Immature natural killer cell (primary cell): Measurements from ENCODE around the gene OR52E5. TPM values are rescaled to one million over a fixed set of nuclear protein-coding genes. Genes with fewer than 3 reads are reported as not detected.

Experiments
- DNase-seq, 3 donors: peaks; one replicate each; pipeline ENCODE4 v3.0.0; 2022; ENCODE audit warnings: mixed read lengths in 1 of 3
- H3K27ac Mint-ChIP-seq, 6 donors: one replicate each; pipeline ENCODE4 v1.8.0; 2020; ENCODE audit warnings: mixed read lengths in 6 of 6, mild to moderate bottlenecking in 5 of 6, inconsistent platforms in 4 of 6, moderate library complexity in 3 of 6
- H3K27me3 Mint-ChIP-seq, 3 donors: one replicate each; pipeline ENCODE4 v1.8.0; 2020 to 2021; ENCODE audit warnings: low read depth in 3 of 3, mild to moderate bottlenecking in 3 of 3, mixed read lengths in 3 of 3, moderate library complexity in 3 of 3, inconsistent platforms in 1 of 3
- H3K36me3 Mint-ChIP-seq, 3 donors: one replicate each; pipeline ENCODE4 v1.8.0; 2020; ENCODE audit warnings: mixed read lengths in 3 of 3, inconsistent platforms in 2 of 3, mild to moderate bottlenecking in 2 of 3
- H3K4me1 Mint-ChIP-seq, 2 donors: one replicate each; pipeline ENCODE4 v1.8.0; 2020; ENCODE audit warnings: inconsistent platforms in 2 of 2, mild to moderate bottlenecking in 2 of 2, mixed read lengths in 2 of 2, moderate library complexity in 1 of 2
- H3K4me3 Mint-ChIP-seq, 5 donors: one replicate each; pipeline ENCODE4 v1.8.0; 2020; ENCODE audit warnings: mild to moderate bottlenecking in 5 of 5, mixed read lengths in 5 of 5, inconsistent platforms in 3 of 5, moderate library complexity in 3 of 5
- H3K9me3 Mint-ChIP-seq, 6 donors: one replicate each; pipeline ENCODE4 v1.8.0; 2020; ENCODE audit warnings: mild to moderate bottlenecking in 6 of 6, mixed read lengths in 6 of 6, inconsistent platforms in 4 of 6, moderate library complexity in 3 of 6
- polyA plus RNA-seq, 3 donors: library from polyadenylated mRNA; unstranded; fragments of 300-500 nt; fragmentation: Illumina TruSeq; gene quantifications; one replicate each; pipeline ENCODE4 v1.2.3, GENCODE V29; 2021

Gene OR52E5
- polyA plus RNA-seq, 3 donors from 2014 or later, result not detected

DNA sequence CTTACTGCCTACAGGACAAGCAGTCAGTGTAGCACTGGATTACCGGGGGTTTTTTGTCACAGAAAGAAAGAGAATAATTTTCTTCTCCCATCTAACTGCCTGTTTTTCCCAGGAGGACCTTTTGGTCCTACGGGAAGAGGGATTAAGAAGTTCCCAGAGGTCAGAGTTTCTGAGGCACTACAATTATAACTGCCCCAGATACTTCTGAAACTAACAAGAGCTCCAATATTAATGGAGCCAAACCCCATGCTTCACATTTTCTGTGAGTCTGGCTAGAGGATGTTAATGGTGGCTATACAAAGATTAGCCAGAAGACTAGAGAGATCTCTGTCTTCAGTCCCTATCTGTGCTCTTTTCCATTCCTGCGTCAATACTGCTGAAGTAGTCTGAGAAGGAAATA, 48.9 kb downstream of the OR52E5 start, which contains the start of gene OR56A3:
OR56A3 (plus strand) TSS at position 301 of the 400 bp plus-strand sequence. CDS start 5,096 bp downstream, outside the sequence.
- no peak for DNase-seq
- H3K4me3 Mint-ChIP-seq, result no peak within 1 kb of the TSS
- peaks cover 0 to 1% (median 0%) of the 10 kb centered on the region in 6 donors for H3K9me3 Mint-ChIP-seq
- H3K27ac Mint-ChIP-seq, result no peak within 1 kb of the TSS
- no peaks in the 10 kb centered on the region for H3K4me1 Mint-ChIP-seq
- no peaks in the 10 kb centered on the region for H3K36me3 Mint-ChIP-seq
- H3K27me3 Mint-ChIP-seq, result peaks cover 0 to 10% (median 8%) of the 10 kb centered on the region in 3 donors

Other genes starting within 250 kb of the OR52E5 start
- 10 to 100 TPM in 2 of 3 donors, 1 to 10 TPM in 1; 8.9 to 19.8 (median 14.6) TPM for gene TRIM5, start 208.1 kb upstream of the OR52E5 start, polyA plus RNA-seq
- gene TRIM22, start 203.4 kb upstream of the OR52E5 start, polyA plus RNA-seq, result 100 to 1,000 TPM; 148 to 196 (median 166) TPM
- under 1 TPM in 1 of 3 donors, not detected in 2; 0.28 TPM for gene OR56B1, start 156.8 kb upstream of the OR52E5 start, polyA plus RNA-seq
- gene OR52N4, start 139.0 kb upstream of the OR52E5 start, polyA plus RNA-seq, result not detected
- not detected for gene OR52N5, start 109.9 kb upstream of the OR52E5 start, polyA plus RNA-seq
- not detected for gene OR52N1, start 101.9 kb upstream of the OR52E5 start, polyA plus RNA-seq
- gene OR52N2, start 84.3 kb upstream of the OR52E5 start, polyA plus RNA-seq, result not detected
- not detected for gene OR52E6, start 51.3 kb upstream of the OR52E5 start, polyA plus RNA-seq
- gene OR52E8, start 35.5 kb upstream of the OR52E5 start, polyA plus RNA-seq, result not detected
- gene OR52E4, start 12.6 kb upstream of the OR52E5 start, polyA plus RNA-seq, result not detected
- not detected for gene OR56A3, start 49.0 kb downstream of the OR52E5 start, polyA plus RNA-seq
- gene OR56A5, start 75.3 kb downstream of the OR52E5 start, polyA plus RNA-seq, result not detected
- gene OR52L1, start 93.8 kb downstream of the OR52E5 start, polyA plus RNA-seq, result not detected
- not detected for gene OR56A4, start 113.7 kb downstream of the OR52E5 start, polyA plus RNA-seq
- not detected for gene OR56A1, start 137.6 kb downstream of the OR52E5 start, polyA plus RNA-seq
- under 1 TPM in 1 of 3 donors, not detected in 2; 0.18 TPM for gene OR56B4, start 214.5 kb downstream of the OR52E5 start, polyA plus RNA-seq